GM23248 (cell line): Measurements from ENCODE around the gene CFAP99. TPM values are rescaled to one million over a fixed set of nuclear protein-coding genes. Genes with fewer than 3 reads are reported as not detected.

ENCODE experiments used
- DNase-seq: peaks from one replicate; pipeline ENCODE4 v3.0.0-alpha.2; 2015
- H2AFZ ChIP-seq: fragments of 200-600 bp; sonication (generic); 2 replicates; pipeline ENCODE4 v1.6.1; 2016; ENCODE audit warnings: antibody characterized with exemption
- H3F3A ChIP-seq: fragments of 200-600 bp; sonication (generic); 2 replicates; pipeline ENCODE4 v1.6.1; 2016; ENCODE audit warnings: mild to moderate bottlenecking, antibody characterized with exemption, mixed run types; ENCODE audit not compliant: insufficient read depth
- H3K27ac ChIP-seq: fragments of 200-600 bp; sonication (generic); 2 replicates; pipeline ENCODE4 v1.5.1; 2016; ENCODE audit warnings: mild to moderate bottlenecking
- H3K27me3 ChIP-seq: fragments of 200-600 bp; sonication (generic); replicated peaks from 2 replicates; pipeline ENCODE4 v1.6.1; 2016; ENCODE audit warnings: mild to moderate bottlenecking; ENCODE audit not compliant: insufficient read depth
- H3K36me3 ChIP-seq: fragments of 200-600 bp; sonication (generic); 2 replicates; pipeline ENCODE4 v1.6.1; 2016; ENCODE audit warnings: low read depth, mild to moderate bottlenecking
- H3K4me1 ChIP-seq: fragments of 200-600 bp; sonication (generic); 2 replicates; pipeline ENCODE4 v1.6.1; 2016; ENCODE audit warnings: mild to moderate bottlenecking; ENCODE audit not compliant: insufficient read depth
- H3K4me2 ChIP-seq: fragments of 200-600 bp; sonication (generic); one replicate; pipeline ENCODE4 v1.6.1; 2016; ENCODE audit warnings: mild to moderate bottlenecking; ENCODE audit not compliant: unreplicated experiment
- H3K4me3 ChIP-seq: fragments of 200-600 bp; sonication (generic); 2 replicates; pipeline ENCODE4 v1.5.1; 2016; ENCODE audit warnings: mild to moderate bottlenecking
- H3K79me2 ChIP-seq: fragments of 200-600 bp; sonication (generic); 2 replicates; pipeline ENCODE4 v1.6.1; 2016; ENCODE audit warnings: mild to moderate bottlenecking; ENCODE audit not compliant: insufficient read depth
- H3K9ac ChIP-seq: fragments of 200-600 bp; sonication (generic); 2 replicates; pipeline ENCODE4 v1.6.1; 2016; ENCODE audit warnings: mild to moderate bottlenecking
- H3K9me2 ChIP-seq: fragments of 200-600 bp; sonication (generic); 2 replicates; pipeline ENCODE4 v1.6.1; 2016; ENCODE audit warnings: mixed run types, mild to moderate bottlenecking, moderate library complexity; ENCODE audit not compliant: insufficient read depth
- H3K9me3 ChIP-seq: fragments of 200-600 bp; sonication (generic); one replicate; pipeline ENCODE4 v1.6.1; 2017; ENCODE audit warnings: low read depth
- H4K20me1 ChIP-seq: fragments of 200-600 bp; sonication (generic); 2 replicates; pipeline ENCODE4 v1.6.0; 2016; ENCODE audit not compliant: insufficient read depth
- EZH2 ChIP-seq: fragments of 200-600 bp; sonication (generic); IDR thresholded peaks from 2 replicates; pipeline ENCODE4 v1.6.1; 2018; ENCODE audit warnings: antibody characterized with exemption, mild to moderate bottlenecking; ENCODE audit not compliant: insufficient read depth, poor library complexity, severe bottlenecking
- EZH2phosphoT487 ChIP-seq: fragments of 200-600 bp; sonication (generic); IDR thresholded peaks from 2 replicates; pipeline ENCODE4 v1.6.1; 2018; ENCODE audit warnings: antibody characterized with exemption, moderate library complexity, mild to moderate bottlenecking, low read depth; ENCODE audit not compliant: insufficient read depth
- WGBS, 2 experiments: methylation state at CpG; one replicate each; pipeline ENCODE4 v1.1.6; 2015 to 2017; ENCODE audit warnings: low lambda C conversion rate in 2 of 2, low coverage in 1 of 2; ENCODE audit errors: missing lambda C conversion rate in 2 of 2; 5-methylcytosine and 5-hydroxymethylcytosine counted together
- in situ Hi-C: fragments of 300-500 bp; cut with MboI; formaldehyde crosslinking; loops from 2 replicates; pipeline ENCODE4 v1.15.0; 2020
- polyA plus RNA-seq: library from polyadenylated mRNA; unstranded; fragments of >200 nt; fragmentation: Nextera tagmentation; extraction: Ambion mirVana; gene quantifications from 2 replicates; pipeline ENCODE4 v1.2.1, GENCODE V29; 2016
- total RNA-seq: library from RNA; depleted of rRNA; stranded (reverse); fragments of >200 nt; shearing (Covaris generic); gene quantifications from 2 replicates; pipeline ENCODE4 v1.2.3, GENCODE V29; 2014

CFAP99 gene
- total and polyA plus RNA-seq, 2 experiments from 2014 or later, result not detected

DNA sequence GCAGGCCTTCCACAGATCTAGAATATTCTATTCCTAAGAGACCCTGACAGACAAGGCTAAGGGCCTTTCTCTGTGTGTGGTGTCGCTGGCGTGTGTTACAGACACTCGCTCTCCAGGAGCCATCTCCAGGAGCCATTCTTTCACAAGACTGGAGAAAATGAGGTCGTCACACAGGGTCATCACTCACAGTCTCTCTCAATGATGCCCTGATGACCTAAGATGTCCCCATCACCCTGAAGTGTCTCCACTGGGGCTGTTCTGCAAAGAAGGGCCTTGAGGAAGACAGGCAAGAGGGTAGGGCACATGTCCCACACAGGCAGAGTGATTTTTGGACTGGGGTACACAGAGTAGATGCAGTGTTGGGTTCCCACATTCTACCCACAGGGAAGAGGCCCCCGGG, 35.0 kb upstream of the CFAP99 start:
- TF ChIP-seq EZH2phosphoT487 (no peak), EZH2 (no peak)
- H3F3A ChIP-seq, result peaks cover 1% of the 10 kb centered on the region; the same call in 1 of the 2 replicates
- H3K4me1 ChIP-seq, result peaks cover 3% of the 10 kb centered on the region
- no peak overlapping the region for H3K9ac ChIP-seq
- no peak for DNase-seq
- WGBS, 2 experiments, result 95 to 96% methylated on average over 5 of the region's 5 CpGs
- H3K9me3 ChIP-seq, result no peaks in the 10 kb centered on the region
- no peak overlapping the region for H3K4me3 ChIP-seq
- no peak overlapping the region for H3K27ac ChIP-seq
- H3K4me2 ChIP-seq, result no peak overlapping the region
- no peaks in the 10 kb centered on the region for H3K36me3 ChIP-seq
- H4K20me1 ChIP-seq, result no peaks in the 10 kb centered on the region
- no peaks in the 10 kb centered on the region for H3K79me2 ChIP-seq
- H2AFZ ChIP-seq, result no peak overlapping the region
- no peaks in the 10 kb centered on the region for H3K9me2 ChIP-seq
- H3K27me3 ChIP-seq, result no peaks in the 10 kb centered on the region
- in situ Hi-C loops, result no loop called here

DNA sequence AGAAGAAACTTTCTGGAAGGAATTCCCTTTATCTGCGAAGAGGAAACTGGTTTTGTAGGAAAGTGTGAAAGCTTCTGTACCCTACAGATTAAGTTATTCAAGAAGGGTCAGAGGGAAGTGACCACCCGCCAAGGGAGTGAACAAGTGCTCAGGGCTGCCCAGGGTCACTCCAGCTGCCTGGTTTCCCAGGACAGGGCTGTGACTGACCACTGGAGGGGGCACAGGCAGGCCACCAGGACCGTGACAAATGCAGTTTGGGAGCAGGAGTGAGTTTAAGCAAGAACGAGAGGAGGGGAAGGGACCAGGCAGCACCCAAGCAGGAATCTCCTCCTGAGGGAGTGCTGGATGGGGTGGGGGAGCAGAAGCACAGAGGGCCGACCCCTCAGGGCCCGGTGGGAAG, 34.5 kb upstream of the CFAP99 start:
- DNase-seq, result no peak
- 72 to 75% methylated on average over 6 of the region's 6 CpGs for WGBS, 2 experiments
- in situ Hi-C loops, result no loop called here

DNA sequence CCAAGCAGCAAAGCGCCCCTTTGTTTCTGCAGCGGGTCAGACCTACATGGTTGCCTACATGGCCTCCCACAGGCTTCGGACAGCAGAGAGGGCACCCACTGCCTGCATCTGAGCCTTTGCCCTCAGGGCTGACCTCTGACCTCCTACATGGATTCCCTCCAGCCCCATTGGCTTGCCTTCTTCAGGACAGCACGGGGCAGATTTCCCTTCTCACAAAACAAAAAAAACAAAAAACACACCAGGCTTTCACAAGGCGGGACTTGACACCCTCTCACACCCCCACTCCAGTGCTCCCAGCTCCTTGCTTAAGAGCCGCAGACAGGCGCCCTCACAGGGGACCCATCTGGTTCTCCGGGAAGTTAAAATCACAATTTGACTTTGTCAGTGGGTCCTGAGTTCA, 33.2 kb upstream of the CFAP99 start:
- Histone ChIP-seq H3K36me3 (no peaks in the 10 kb centered on the region), H3K4me1 (0 out of 2 replicates have a peak, but pooled peaks cover 4% of the 10 kb centered on the region), H3K9me3 (no peaks in the 10 kb centered on the region), H2AFZ (no peak overlapping the region), H3K27ac (no peak overlapping the region), H3K4me3 (no peak overlapping the region), H3K9me2 (no peaks in the 10 kb centered on the region), H3K4me2 (no peak overlapping the region), H3K27me3 (no peaks in the 10 kb centered on the region), H4K20me1 (no peaks in the 10 kb centered on the region), H3K9ac (no peak overlapping the region), H3F3A (no peaks in the 10 kb centered on the region), H3K79me2 (no peaks in the 10 kb centered on the region)
- in situ Hi-C loops, result no loop called here
- 88 to 92% methylated on average over 8 of the region's 8 CpGs for WGBS, 2 experiments
- no peak for TF ChIP-seq EZH2
- no peak for TF ChIP-seq EZH2phosphoT487
- DNase-seq, result no peak

More for the DNA sequence above, 34.5 kb upstream of the CFAP99 start:
- Histone ChIP-seq H3K27me3 (no peaks in the 10 kb centered on the region), H4K20me1 (no peaks in the 10 kb centered on the region), H3K4me3 (no peak overlapping the region), H3K9ac (no peak overlapping the region), H3F3A (no peaks in the 10 kb centered on the region), H2AFZ (no peak overlapping the region), H3K4me1 (0 out of 2 replicates have a peak, but pooled peaks cover 4% of the 10 kb centered on the region), H3K36me3 (no peaks in the 10 kb centered on the region), H3K9me2 (no peaks in the 10 kb centered on the region), H3K27ac (no peak overlapping the region), H3K79me2 (no peaks in the 10 kb centered on the region), H3K4me2 (no peak overlapping the region), H3K9me3 (no peaks in the 10 kb centered on the region)
- TF ChIP-seq EZH2 (no peak), EZH2phosphoT487 (no peak)

DNA sequence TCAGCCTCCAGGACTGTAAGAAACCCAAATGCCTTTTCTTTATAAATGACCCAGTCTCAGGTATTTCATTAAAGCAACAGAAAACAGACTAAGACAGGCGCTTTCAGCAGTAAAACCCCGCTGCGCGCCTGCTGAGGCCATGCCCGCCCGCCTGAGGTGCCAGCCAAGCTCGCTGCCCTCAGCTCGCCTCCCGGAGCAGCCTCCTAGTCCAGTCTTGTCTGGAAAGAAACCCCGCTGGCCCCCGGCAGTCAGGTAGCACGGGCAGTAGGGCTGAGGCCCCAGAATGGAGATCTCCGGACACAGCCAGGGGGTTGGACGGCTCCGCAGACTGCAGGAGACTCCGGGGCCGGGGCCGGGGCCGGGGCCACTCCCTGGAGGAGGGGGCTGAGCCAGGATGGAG, 32.0 kb upstream of the CFAP99 start:
- H2AFZ ChIP-seq, result no peak overlapping the region
- H3K79me2 ChIP-seq, result no peaks in the 10 kb centered on the region
- 86 to 94% methylated on average over 17 to 19 of the region's 19 CpGs for WGBS, 2 experiments
- no peak overlapping the region for H3K9ac ChIP-seq
- in situ Hi-C loops, result no loop called here
- H3K9me3 ChIP-seq, result no peaks in the 10 kb centered on the region
- 0 out of 2 replicates have a peak, but pooled peaks cover 4% of the 10 kb centered on the region for H3K4me1 ChIP-seq
- no peak overlapping the region for H3K4me2 ChIP-seq
- H3K36me3 ChIP-seq, result no peaks in the 10 kb centered on the region
- H3K27me3 ChIP-seq, result no peaks in the 10 kb centered on the region
- DNase-seq, result no peak
- no peaks in the 10 kb centered on the region for H3K9me2 ChIP-seq
- H3F3A ChIP-seq, result no peaks in the 10 kb centered on the region
- TF ChIP-seq EZH2phosphoT487 (no peak), EZH2 (no peak)
- no peak overlapping the region for H3K4me3 ChIP-seq
- H3K27ac ChIP-seq, result no peak overlapping the region
- H4K20me1 ChIP-seq, result no peaks in the 10 kb centered on the region

DNA sequence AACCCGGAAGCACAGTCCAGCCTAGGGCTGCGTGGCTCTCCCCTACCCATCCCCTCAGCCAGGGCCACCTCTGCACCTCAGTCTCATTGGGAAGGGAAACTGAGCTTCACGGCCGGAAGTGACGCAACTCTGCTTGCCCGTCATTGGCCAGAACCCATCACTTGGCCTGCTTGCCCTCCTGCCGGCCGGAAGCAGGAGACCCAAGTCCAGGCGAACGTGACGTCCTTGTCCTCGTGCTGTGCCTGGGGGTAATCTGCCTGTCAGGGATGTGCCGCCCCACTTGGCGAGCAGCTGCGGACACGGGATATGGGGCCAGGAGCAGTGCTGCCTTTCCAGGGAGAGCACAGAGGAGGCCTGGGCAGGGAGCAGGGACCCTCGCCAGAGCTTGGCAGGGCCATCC, 31.5 kb upstream of the CFAP99 start:
- Histone ChIP-seq H3K79me2 (no peaks in the 10 kb centered on the region), H3K27me3 (no peaks in the 10 kb centered on the region), H3K4me2 (no peak overlapping the region), H3K27ac (no peak overlapping the region), H3K9ac (no peak overlapping the region), H3F3A (no peaks in the 10 kb centered on the region), H4K20me1 (no peaks in the 10 kb centered on the region), H3K9me3 (no peaks in the 10 kb centered on the region), H3K36me3 (no peaks in the 10 kb centered on the region), H3K4me1 (0 out of 2 replicates have a peak, but pooled peaks cover 4% of the 10 kb centered on the region), H3K9me2 (no peaks in the 10 kb centered on the region), H2AFZ (no peak overlapping the region), H3K4me3 (no peak overlapping the region)
- 85 to 91% methylated on average over 17 of the region's 17 CpGs for WGBS, 2 experiments
- in situ Hi-C loops, result no loop called here
- no peak for DNase-seq
- TF ChIP-seq EZH2, result no peak
- TF ChIP-seq EZH2phosphoT487, result no peak
